GM12872 (cell line): ENCODE data around the gene COL17A1.

Experiments
- CTCF ChIP-seq: IDR thresholded peaks from 3 replicates; pipeline ENCODE4 v1.5.1; 2011; ENCODE audit warnings: low read depth, mild to moderate bottlenecking, low read length, moderate library complexity; ENCODE audit not compliant: insufficient read depth

COL17A1 gene

GRCh38 chr10:104035194-104036068 is 50.2 kb downstream of the COL17A1 start:
- TF ChIP-seq CTCF = no peak

- TF ChIP-seq CTCF = no peak
Measured at GRCh38 chr10:104034401-104035193, 51.1 kb downstream of the COL17A1 start.

DNA sequence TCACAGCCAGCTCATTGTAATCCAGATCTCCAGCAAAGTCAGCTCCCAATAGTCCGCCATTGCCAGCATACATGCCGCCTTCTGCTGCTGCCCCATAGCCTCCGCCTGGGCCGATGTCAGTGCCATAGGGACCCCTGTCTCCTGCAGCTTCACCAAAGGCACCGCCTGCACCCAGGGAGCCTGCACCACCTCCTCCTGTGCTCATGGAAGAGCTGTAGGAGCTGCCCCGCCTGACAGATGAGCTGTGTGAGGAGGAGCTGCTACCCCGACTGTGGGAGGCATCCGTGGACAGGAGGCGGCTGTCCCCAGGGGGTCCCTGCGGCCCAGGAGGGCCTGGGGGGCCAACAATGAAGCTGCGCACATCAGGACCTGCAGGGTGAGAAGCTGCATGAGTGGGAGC is 51.7 kb downstream of the COL17A1 start:
- TF ChIP-seq CTCF = no peak

DNA sequence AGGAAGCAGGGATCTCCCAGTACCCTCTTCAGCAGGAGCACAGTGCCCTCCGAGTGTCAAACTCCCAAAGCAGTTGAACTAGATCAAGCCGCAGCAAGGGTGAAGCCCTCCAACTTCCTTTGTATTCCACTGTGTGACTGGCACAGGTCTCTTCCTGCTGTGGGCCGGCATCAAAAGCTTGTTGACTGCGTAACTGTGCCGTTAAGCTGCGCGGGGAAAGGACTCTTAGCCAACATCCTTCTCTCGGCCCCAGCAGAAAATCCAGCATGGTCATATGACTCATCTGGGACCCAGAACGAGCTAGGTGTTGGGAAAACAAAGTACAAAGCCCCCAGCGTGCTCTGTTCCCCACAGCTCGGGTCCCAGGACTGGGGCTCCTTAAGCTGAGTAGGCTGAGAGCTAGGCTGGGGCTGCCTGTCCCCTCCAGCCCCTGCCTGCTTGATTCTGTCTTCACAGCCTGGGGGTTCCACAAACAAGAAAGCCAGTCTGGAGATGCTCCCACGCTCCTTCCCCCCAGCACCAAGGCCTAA is 52.2 kb downstream of the COL17A1 start:
- no peak for TF ChIP-seq CTCF

DNA sequence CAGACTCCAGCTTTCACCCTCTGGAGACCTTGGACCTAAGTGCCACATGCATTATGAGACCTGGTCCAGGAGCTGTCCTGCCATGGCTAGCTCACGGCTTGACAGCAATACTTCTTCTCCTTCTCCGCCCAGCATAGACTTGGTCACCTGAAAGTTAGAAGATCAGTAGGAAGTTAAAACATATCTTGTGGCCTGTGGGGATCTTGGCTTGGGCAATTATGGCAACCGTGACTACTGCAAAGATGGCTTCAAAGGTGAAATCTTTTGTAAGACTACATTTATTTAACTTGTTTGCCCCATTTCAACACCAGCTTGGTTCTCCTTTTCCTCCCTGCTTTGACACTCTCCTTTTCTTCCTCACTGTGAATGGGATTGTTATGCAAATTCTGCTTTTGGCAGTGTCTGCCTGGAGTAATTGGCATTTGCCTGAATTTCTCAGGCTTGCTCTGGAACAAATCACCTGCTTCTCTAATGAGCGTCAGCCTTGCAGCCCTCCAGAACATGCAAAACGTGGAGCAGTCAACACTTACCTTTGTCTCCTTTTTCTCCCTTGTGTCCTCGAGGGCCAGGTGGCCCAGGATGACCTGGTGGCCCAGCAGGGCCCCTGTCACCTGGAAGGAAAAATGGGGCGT is 53.4 kb downstream of the COL17A1 start:
- no peak for TF ChIP-seq CTCF

DNA sequence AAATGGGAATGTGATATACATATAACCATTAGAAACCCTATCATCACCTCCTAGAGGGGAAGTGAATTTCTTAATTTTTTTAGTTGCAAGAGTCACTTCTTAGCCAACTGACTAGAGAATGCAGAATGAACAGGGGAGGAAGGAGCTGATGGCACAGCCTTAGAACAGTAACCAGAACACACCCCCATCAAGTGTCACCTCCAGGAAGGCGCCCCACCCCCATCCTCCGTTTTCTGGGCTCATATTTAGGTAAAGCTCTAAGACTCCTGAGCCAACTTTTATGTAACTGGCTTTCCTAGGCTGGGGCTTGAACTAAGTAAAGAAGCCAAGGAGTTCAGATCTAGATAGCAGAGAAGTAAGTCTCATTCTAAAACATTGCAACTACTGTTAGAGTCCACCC is 54.0 kb downstream of the COL17A1 start:
- TF ChIP-seq CTCF = no peak

- TF ChIP-seq CTCF = no peak
Measured at GRCh38 chr10:104029521-104029860, 56.2 kb downstream of the COL17A1 start.
